Measurements from ENCODE around the gene IPO9.

DNA sequence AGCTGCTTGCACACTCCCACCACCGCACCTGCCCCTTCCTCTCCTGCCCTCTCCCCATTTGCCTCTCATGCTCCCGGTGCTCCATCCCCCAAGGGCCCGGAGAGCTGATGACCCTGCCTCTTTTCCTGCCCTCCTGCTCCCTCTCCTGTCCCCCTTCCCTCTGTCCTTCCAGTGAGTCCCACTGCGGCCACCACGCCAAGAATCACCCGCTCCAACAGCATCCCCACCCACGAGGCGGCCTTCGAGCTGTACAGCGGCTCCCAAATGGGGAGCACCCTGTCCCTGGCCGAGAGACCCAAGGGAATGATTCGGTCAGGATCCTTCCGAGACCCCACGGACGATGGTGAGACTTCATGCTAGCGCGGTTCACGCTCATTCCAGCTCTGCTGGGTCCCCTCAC is 40.7 kb upstream of the IPO9 start:
- no peak for TF ChIP-seq POLR2A (IDR thresholded peaks at IDR 0.05)
- TF ChIP-seq, protein P1, sequence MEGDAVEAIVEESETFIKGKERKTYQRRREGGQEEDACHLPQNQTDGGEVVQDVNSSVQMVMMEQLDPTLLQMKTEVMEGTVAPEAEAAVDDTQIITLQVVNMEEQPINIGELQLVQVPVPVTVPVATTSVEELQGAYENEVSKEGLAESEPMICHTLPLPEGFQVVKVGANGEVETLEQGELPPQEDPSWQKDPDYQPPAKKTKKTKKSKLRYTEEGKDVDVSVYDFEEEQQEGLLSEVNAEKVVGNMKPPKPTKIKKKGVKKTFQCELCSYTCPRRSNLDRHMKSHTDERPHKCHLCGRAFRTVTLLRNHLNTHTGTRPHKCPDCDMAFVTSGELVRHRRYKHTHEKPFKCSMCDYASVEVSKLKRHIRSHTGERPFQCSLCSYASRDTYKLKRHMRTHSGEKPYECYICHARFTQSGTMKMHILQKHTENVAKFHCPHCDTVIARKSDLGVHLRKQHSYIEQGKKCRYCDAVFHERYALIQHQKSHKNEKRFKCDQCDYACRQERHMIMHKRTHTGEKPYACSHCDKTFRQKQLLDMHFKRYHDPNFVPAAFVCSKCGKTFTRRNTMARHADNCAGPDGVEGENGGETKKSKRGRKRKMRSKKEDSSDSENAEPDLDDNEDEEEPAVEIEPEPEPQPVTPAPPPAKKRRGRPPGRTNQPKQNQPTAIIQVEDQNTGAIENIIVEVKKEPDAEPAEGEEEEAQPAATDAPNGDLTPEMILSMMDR (IDR thresholded peaks at IDR 0.05): no peak
- no peak for TF ChIP-seq EP300 (IDR thresholded peaks at IDR 0.05; ENCODE audit: low read depth)
